Nephron progenitor cell (in vitro differentiated cells): ENCODE data around the gene GSC2.
"Not testable (repeated sequence)": the region's sequence is repeated elsewhere in the genome, so short reads cannot be mapped to it uniquely, and the experiment has no call there.

Experiments
- DNase-seq: peaks from one replicate; pipeline ENCODE4 v3.0.0; 2021
- H3K27ac Mint-ChIP-seq: 2 replicates; pipeline ENCODE4 v1.8.0; 2021; ENCODE audit warnings: mild to moderate bottlenecking, moderate library complexity, mixed read lengths
- H3K27me3 Mint-ChIP-seq: 2 replicates; pipeline ENCODE4 v1.8.0; 2021; ENCODE audit warnings: mild to moderate bottlenecking, low read depth, mixed read lengths; ENCODE audit not compliant: poor library complexity
- H3K36me3 Mint-ChIP-seq: 2 replicates; pipeline ENCODE4 v1.8.0; 2021; ENCODE audit warnings: low read depth, mixed read lengths
- H3K4me1 Mint-ChIP-seq: 2 replicates; pipeline ENCODE4 v1.8.0; 2021; ENCODE audit warnings: mixed read lengths
- H3K4me3 Mint-ChIP-seq: 2 replicates; pipeline ENCODE4 v1.8.0; 2021; ENCODE audit warnings: mild to moderate bottlenecking, moderate library complexity, mixed read lengths
- H3K9me3 Mint-ChIP-seq: 2 replicates; pipeline ENCODE4 v1.8.0; 2021; ENCODE audit warnings: mild to moderate bottlenecking, moderate library complexity, mixed read lengths
- CTCF ChIP-seq: fragments of 200-600 bp; sonication (generic); IDR thresholded peaks from 2 replicates; pipeline ENCODE4 v1.5.0; 2021; ENCODE audit warnings: antibody characterized with exemption

GSC2 gene

GRCh38 chr22:19164425-19164824 lies 14.3 kb upstream of the GSC2 start:
- Mint-ChIP-seq H3K4me1 (peaks cover 4% of the 10 kb centered on the region), H3K9me3 (peaks cover 7% of the 10 kb centered on the region), H3K4me3 (no peak overlapping the region), H3K36me3 (no peaks in the 10 kb centered on the region), H3K27ac (no peak overlapping the region), H3K27me3 (peaks cover 82% of the 10 kb centered on the region)
- TF ChIP-seq CTCF, result no peak
- no peak for DNase-seq

- not testable (repeated sequence) for DNase-seq, H3K4me3 Mint-ChIP-seq, H3K4me1 Mint-ChIP-seq, H3K27ac Mint-ChIP-seq, H3K36me3 Mint-ChIP-seq, H3K9me3 Mint-ChIP-seq
- peaks cover 84% of the 10 kb centered on the region for H3K27me3 Mint-ChIP-seq
These were observed 8.6 kb upstream of the GSC2 start for GRCh38 chr22:19158649-19159048.

GRCh38 chr22:19156109-19156508 lies 6.0 kb upstream of the GSC2 start:
- peaks cover 20% of the 10 kb centered on the region for H3K9me3 Mint-ChIP-seq
- not testable (repeated sequence) for H3K4me1 Mint-ChIP-seq, H3K36me3 Mint-ChIP-seq, DNase-seq, H3K4me3 Mint-ChIP-seq, H3K27ac Mint-ChIP-seq
- peaks cover 96% of the 10 kb centered on the region for H3K27me3 Mint-ChIP-seq

GRCh38 chr22:19152942-19153883 lies 3.1 kb upstream of the GSC2 start:
- Mint-ChIP-seq H3K36me3 (no peaks in the 10 kb centered on the region), H3K4me3 (no peak overlapping the region), H3K9me3 (peaks cover 24% of the 10 kb centered on the region), H3K27me3 (peaks cover 90% of the 10 kb centered on the region), H3K4me1 (peaks cover 4% of the 10 kb centered on the region), H3K27ac (no peak overlapping the region)
- no peak for DNase-seq
- TF ChIP-seq CTCF, result no peak

- H3K27ac Mint-ChIP-seq, result no peak overlapping the region
- no peaks in the 10 kb centered on the region for H3K36me3 Mint-ChIP-seq
- peaks cover 4% of the 10 kb centered on the region for H3K4me1 Mint-ChIP-seq
- TF ChIP-seq CTCF, result no peak
- H3K9me3 Mint-ChIP-seq, result peaks cover 24% of the 10 kb centered on the region
- peaks cover 91% of the 10 kb centered on the region for H3K27me3 Mint-ChIP-seq
- H3K4me3 Mint-ChIP-seq, result peak overlapping the region; percentile 3
- no peak for DNase-seq
These were observed 1.5 kb upstream of the GSC2 start for GRCh38 chr22:19151329-19152191.

- Mint-ChIP-seq H3K4me1 (peaks cover 4% of the 10 kb centered on the region), H3K27ac (no peak overlapping the region), H3K36me3 (no peaks in the 10 kb centered on the region), H3K9me3 (peaks cover 24% of the 10 kb centered on the region), H3K4me3 (peak overlapping the region; percentile 44), H3K27me3 (peaks cover 93% of the 10 kb centered on the region)
- DNase-seq, result no peak
- no peak for TF ChIP-seq CTCF
These were observed 613 bp upstream of the GSC2 start for GRCh38 chr22:19150482-19151328.
